ENCODE results near the gene RIMKLB.
"Not testable (repeated sequence)": the region's sequence is repeated elsewhere in the genome, so short reads cannot be mapped to it uniquely, and the experiment has no call there.

GRCh38 chr12:8788706-8789105 is 90.9 kb downstream of the RIMKLB start:
- TF ChIP-seq CTCF (IDR thresholded peaks at IDR 0.05 in 8 of 11, conservative IDR thresholded peaks at IDR 0.05 in 3 of 11); POLR2A (IDR thresholded peaks at IDR 0.05): not testable (repeated sequence)
